T-helper 2 cell treated with Interferon-gamma antibody and Interleukin-4, amounts not matched to agents 100 ng/mL and 5 ng/mL, for 36 hours (primary cell): ENCODE results near the gene RAB9A. TPM values are rescaled to one million over a fixed set of nuclear protein-coding genes. Genes with fewer than 3 reads are reported as not detected.
"Not testable (repeated sequence)": the region's sequence is repeated elsewhere in the genome, so short reads cannot be mapped to it uniquely, and the experiment has no call there.

Experiments used
- intact Hi-C: fragments of 100-400 bp; cut with micrococcal nuclease; formaldehyde crosslinking; loops from one replicate; pipeline ENCODE4 v1.15.1; 2023
- total RNA-seq: library from RNA; stranded (reverse); gene quantifications from 2 replicates; pipeline ENCODE4 v1.2.3, GENCODE V29; 2022

The RAB9A gene
- total RNA-seq, 1 donor from 2014 or later: 6.2 TPM

GRCh38 chrX:13699183-13699826 is 10.4 kb downstream of the RAB9A start:
- intact Hi-C loops: no loop called here

DNA sequence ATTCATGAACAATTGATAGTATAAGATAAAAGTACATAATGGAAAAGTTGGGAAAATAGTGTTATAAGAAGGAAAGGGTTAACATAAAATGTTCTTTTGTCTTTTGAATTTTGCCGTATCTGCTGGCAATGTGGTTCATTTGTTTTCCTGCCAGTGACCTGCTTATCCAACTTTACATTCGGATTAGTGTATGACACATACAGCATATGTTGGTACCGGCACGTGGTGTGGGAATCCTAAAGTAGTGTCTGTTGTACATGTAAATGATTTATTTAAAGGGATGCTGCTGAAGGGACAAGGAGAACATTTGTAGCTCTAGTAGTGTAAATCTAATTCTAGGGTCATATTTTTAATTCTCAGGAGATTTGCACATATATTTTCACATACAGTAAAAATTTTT is 11.5 kb downstream of the RAB9A start:
- intact Hi-C loops: no loop called here

DNA sequence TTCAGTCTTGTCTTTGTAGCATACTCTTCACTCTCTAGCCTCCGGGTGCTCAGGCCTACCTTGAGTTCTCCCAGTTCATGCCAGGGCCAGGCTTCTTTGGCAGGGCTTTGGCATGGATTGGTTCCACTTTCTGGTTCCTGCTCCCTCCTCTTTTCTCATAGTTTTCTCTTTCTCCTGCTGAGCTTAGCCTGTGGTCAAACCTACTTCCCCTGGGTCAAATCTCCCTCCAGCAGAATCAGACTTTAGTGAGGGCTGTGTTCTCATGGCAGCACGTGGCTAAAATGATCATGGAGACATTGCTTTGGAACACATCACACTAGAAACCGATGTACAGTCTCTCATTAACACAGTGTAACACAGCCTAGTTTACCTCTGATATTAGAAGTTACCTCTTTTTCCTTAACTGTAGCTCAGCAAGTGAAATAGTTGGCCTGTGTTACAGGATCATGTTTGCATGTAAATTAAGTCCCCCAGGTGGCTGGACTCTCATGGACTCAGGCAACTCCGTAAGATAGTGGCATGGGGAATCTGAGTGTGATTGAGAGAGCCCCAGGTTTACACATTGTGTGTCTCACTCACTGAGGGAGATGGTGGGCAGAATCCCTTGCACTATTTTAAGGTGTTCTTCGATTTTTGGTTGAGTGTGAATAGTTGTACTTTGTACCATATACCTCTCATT is 13.3 kb downstream of the RAB9A start:
- intact Hi-C loops: no loop called here

DNA sequence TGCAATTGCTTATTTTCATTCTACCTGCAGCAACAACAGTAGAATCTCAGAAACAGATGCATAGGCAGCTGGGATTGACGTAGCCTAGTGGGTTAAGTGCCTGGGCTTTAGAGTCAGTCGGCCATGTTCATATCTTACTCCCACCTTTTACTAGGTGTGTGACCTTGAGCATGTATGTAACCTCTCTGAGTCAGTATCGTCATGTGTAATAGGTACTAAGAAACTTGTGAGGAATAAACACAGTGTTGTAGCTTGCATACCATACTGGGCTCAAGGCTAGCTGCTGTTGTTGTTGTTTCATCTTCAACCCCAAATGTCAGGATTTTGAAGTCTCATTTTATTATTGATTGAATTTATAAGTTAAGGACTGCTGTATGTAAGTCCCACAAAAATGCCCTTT is 14.2 kb downstream of the RAB9A start:
- intact Hi-C loops: no loop called here

GRCh38 chrX:13703589-13703988 is 14.7 kb downstream of the RAB9A start:
- intact Hi-C loops: no loop called here

DNA sequence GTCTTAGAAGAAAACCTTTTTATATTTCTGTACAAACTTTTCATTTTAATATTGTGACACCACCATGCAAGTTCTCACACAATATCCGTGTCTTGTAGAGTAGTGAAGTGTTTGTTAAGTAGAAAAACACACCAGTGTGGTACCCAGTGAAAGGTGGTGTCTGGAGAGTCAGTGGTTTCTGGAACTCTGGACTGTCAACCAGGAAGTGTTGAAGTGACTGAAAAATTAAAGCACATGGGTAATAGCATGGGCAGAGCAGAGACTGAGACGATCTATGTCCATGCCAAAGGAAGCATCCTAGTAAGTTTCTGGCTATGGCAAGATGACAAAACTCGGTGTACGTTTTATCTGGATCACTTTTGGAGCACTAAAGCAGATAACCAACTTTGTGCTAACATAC is 22.2 kb downstream of the RAB9A start:
- intact Hi-C loops: no loop called here

DNA sequence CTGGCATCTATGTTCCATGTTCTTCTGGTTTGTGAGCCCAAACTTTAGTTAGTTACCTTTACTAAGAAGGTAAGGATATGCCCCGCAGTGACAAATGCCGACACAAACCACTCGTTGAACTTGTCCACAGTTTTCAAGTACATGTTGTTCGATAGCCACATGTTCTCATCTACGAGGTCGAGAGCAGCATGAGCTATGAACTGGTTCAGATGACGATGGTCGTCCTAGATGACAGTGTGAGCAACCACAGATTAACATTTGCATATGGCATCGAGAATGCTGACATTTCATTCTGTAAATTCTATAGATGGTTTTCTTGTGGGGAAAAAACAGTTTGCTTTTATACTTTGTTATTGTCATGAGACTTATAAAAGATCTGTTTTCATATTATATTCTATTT is 27.5 kb downstream of the RAB9A start:
- intact Hi-C loops: no loop called here

DNA sequence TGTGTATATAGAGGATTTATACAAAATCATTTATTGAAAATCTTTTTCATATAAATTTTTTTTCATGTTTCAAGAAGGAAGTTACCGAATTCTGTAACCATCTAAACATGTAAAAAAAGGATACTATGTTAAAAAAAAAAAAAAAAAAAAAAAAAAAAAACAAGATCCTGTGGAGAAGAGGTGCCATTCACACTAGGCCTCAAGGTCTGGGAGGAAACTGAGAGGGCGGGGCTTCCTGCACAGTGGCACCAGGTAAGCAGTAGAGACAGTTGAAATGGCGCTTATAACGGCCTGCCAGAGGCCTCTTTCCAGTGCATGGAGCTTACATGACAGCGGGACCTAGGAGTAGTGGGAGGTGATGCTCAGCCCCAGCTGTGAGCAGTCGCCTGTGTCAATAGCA is 28.0 kb downstream of the RAB9A start:
- intact Hi-C loops: no loop called here

DNA sequence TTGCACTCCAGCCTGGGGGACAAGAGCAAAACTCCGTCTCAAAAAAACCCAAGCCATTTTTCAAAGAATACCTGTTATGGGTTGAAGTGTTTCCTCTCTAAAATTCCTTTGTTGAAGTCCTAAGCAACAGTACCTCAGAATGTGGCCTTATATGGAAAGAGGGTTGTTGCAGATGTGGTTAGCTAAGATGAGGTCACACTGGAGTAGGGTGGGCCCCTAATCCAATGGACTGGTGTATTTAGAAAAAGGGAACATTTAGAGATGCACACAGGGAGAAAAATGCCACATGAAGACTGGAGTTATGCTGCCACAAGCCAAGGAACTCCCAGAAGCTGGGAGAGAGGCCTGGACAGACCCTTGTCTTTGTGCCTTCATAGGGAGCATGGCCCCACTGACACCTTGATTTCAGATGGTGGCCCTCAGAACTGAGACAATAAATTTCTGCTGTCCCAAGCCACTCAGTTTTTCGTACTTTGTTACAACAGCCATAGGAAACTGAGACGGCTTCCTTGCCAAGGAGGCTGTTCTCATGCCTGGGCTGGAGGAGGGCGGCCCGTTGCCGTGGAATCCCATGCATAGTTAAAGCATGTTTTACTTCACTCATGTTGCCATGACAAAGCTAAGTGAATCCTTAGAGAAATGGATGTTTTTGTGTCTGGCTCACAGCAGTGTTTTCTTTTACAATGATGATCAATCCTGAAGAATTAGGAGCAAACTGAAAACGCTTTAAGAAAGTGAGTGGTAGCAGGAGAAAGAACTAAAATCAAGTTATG is 29.0 kb downstream of the RAB9A start:
- intact Hi-C loops: no loop called here

DNA sequence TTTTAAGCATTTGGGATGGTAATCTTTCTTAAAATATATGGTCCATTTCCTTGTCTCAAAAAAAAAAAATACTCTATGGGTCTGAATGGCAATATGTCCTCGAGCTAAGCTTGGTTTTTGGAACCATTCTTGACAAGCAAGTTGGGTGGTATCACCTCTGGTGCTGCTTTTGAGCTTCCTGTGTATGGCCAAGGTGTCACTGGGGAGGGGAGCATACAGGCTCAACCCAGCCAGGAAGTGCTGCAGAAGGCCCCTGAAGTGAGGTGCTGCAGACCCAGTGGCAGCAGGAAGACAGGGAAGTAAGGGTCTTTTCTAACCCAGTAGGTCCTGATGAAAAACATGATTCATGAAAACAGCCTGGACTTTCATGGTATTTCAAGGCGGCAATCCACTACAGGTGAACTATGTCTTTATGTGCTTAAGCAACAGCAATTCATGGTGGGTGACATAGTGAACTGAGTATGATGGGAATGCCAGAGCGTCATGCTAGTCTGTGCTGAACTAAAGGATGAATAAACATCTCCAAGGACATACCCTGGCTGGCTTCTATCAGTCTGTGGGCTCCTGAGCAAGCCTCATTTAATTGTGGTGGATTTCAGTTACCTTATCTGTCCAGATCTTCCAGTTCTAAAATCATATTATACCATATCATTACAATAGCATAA is 30.4 kb downstream of the RAB9A start:
- intact Hi-C loops: no loop called here

DNA sequence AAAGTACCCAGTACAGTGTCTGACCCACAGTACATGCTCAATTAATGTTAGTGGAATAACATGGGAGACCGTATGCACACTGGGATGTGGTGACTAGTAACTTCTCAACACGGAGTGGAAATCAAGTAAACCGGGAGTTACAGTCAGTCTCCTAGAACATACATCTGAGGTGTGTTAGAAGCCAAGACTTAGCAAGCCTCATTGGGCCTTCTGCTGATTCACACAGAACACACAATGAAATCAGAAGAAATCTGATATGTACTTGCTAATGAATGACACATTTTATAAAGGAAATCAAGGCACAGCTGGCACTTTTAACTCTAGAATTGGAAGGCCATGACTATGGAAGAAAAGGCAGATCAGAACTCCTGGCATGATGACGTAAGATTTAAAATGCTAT is 32.4 kb downstream of the RAB9A start:
- intact Hi-C loops: no loop called here

- intact Hi-C loops: no loop called here
Observed at GRCh38 chrX:13721819-13722519, 33.0 kb downstream of the RAB9A start.

DNA sequence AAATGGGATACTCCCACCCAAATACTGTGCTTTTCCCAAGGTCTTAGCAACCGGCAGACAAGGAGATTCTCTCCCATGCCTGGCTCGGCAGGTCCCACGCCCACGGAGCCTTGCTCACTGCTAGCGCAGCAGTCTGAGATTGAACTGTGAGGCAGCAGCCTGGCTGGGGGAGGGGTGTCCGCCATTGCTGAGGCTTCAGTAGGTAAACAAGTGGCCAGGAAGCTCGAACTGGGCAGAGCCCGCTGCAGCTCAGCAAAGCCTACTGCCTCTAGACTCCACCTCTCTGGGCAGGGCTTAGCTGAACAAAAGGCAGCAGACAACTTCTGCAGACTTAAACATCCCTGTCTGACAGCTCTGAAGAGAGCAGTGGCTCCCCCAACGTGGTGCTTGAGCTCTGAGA is 36.0 kb downstream of the RAB9A start:
- intact Hi-C loops: not testable (repeated sequence)

DNA sequence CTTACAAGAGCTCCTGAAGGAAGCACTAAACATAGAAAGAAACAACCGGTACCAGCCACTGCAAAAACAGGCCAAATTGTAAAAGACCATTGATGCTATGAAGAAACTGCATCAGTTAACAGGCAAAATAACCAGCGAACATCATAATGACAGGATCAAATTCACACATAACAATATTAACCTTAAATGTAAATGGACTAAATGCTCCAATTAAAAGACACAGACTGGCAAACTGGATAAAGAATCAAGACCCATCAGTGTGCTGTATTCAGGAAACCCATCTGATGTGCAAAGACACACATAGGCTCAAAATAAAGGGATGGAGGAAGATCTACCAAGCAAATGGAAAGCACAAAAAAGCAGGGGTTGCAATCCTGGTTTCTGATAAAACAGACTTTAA is 37.7 kb downstream of the RAB9A start:
- intact Hi-C loops: not testable (repeated sequence)

DNA sequence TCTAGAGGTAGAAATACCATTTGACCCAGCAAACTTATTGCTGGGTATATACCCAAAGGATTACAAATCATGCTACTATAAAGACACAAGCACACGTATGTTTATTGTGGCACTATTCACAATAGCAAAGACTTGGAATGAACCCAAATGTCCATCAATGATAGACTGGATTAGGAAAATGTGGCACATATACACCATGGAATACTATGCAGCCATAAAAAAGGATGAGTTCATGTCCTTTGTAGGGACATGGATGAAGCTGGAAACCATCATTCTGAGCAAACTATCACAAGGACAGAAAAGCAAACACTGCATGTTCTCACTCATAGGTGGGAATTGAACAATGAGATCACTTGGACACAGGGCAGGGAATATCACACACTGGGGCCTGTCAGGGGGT is 41.6 kb downstream of the RAB9A start:
- intact Hi-C loops: loop anchor here (5.0 to 10.0 kb wide), 3 partner anchors 638 to 1144 kb away; partner anchors contain the start of genes FANCB and MOSPD2

DNA sequence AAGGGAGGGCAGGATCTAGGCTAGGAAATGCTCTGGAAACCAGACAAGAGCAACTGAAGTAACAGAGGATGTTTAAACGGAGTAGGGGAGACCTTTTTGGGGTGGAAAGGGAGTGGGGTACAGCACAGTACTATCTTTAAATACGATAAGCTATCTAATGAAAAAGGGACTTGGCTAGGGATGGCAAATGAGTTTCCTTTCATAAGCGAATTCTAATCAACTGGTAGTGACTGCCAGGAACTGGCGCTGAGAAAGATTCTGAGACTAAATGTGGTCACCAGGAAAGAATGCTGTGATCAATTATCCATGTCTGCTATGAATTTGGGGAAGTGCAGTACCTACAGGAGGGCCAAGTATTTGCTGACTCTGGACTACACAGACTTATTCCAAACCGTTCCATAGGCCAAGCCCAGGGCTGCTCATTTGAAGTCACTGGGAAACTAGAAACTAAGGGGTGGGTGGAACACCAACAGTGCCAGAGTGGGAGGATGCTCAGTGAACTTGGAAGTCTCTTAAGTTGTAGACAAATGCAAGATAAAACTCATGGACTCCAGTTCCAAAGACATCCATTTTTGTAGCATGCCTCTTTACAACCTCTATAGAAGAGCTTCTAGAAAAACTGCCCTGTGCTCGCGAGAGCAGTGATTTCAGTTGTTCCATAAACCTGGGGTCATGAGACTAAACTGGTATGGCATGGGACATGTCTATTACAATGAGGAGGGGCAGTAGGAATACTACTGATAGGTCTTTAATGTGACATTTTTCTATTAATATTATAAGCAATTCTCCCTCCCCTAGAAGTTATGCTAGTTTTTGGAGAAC is 43.5 kb downstream of the RAB9A start:
- intact Hi-C loops: loop anchor here (5.0 to 10.0 kb wide), 3 partner anchors 640 to 1142 kb away; partner anchors contain the start of genes FANCB and MOSPD2

- intact Hi-C loops: loop anchor here (5.0 to 10.0 kb wide), 3 partner anchors 641 to 1141 kb away; partner anchors contain the start of genes FANCB and MOSPD2
Observed at GRCh38 chrX:13733506-13733905, 44.6 kb downstream of the RAB9A start.

DNA sequence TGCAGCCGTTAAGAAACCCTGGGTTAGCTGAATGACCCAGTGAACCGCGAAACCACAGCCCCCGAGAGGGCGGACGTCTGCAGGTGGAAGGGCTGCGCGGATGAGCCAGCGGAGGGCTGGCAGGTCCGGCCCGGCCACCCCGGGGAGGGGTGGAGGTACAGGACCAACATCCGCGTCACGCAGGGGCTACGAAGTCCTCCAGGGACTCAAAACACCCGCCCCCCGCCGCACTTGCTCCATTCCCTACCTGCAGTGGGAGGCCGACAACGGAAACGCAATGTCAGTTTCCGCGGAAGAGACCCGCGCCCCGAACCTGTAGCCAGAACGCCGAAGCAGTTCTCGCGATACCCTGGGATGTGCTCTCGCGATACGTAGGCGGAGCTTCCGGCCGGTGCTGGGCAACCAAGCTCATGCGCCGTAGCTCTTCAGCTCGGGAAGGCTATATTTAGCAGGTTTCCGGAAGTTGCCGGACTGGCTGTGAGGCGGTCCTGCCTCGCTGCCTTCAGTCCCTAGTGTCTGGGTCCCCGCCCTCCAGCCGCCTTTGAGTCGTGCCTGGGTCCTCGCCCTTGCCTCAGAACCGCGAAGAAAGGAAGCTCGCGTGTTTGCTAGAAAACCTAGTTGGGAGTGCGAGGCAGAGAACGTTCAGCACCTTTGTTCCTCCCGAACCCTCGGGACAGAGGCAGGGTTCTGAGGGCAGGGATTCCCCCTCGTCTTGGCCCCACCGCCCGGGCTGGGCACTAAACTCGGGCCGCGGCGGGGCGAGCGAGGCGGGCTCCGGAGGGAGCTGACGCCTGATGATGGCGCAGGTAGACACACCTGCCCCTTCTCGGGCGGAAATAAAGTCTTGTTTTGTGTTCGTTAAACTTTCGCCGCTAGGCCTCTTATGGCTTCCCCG is 45.6 kb downstream of the RAB9A start, which contains the start of the genes OFD1 and TRAPPC2:
Gene OFD1 (plus strand): TSS at position 471 of the 895 bp plus-strand sequence. CDS start 324 bp downstream, at position 795.
Gene TRAPPC2 (minus strand): TSS at position 343 of the 895 bp plus-strand sequence. CDS start 14,657 bp downstream, outside the sequence.
- intact Hi-C loops: loop anchor here (1.0 to 10.0 kb wide), 7 partner anchors 8 to 1140 kb away; partner anchors contain the start of genes FANCB, GEMIN8, MOSPD2 and RAB9A
